ENCODE measurements around the gene DGLUCY.
"Not testable (repeated sequence)": the region's sequence is repeated elsewhere in the genome, so short reads cannot be mapped to it uniquely, and the experiment has no call there.

The DGLUCY gene

DNA sequence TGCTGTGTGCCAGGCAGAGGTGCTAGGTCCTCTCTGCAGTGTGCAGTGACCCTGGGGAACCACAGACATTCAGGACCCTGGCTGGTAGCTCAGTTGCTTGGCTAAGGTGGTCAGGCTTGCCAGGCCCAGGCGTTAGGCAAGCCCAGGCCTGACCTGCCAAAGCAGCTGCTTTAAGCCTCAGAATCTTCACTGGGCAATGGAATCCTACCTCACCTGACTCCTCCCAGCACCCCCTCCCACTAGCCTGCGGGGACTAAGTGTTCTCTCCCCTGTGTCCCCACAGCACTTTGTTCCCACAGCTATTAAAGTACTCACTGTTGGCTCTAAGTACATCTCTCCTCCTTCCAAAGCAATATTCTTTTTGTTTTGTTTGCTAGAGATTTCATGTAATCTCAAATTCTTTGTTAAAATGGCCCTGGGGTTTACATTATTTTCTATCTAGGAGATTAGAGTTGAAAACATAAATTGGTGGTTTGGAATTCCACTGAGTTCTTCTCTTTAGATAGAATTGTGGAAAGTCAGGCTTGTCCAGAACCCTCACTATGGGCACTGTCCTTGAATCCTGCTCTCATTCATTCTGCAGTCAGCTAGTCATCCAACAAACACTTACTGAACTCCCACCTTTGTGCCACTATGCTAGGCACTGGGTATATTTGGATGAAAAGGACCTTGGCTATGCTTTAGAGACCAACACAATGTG lies 44.4 kb downstream of the DGLUCY start:
- Histone ChIP-seq H3K27ac (no peak overlapping the region), H3K4me3 (no peak overlapping the region)

- Histone ChIP-seq H3K27ac (no peak overlapping the region), H3K4me3 (no peak overlapping the region)
Observed at GRCh38 chr14:91159182-91159581, 45.3 kb downstream of the DGLUCY start.

- no peak overlapping the region for H3K4me3 ChIP-seq
- no peak overlapping the region for H3K27ac ChIP-seq
Observed at GRCh38 chr14:91159906-91160305, 46.0 kb downstream of the DGLUCY start.

DNA sequence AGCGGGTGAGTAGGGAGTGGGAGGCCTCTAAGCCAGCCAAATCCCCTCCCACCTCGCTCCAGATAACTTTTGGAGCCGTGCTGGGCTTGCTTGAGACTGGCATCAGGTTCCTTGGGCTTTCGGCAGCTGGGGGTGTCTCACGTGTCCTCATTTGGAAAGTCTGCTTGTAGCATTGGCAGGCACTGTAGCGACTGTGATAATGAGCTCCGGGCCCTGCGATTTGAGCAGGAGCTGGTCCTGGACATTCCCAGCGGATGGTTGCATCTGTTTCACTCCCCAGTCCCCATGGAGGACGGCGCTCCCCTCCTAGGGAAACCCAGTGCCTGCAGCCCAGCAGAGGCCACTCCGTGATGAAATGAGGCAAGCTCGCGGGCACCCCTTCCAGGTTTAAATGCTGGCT lies 49.4 kb downstream of the DGLUCY start:
- no peak overlapping the region for H3K4me3 ChIP-seq
- no peak overlapping the region for H3K27ac ChIP-seq

DNA sequence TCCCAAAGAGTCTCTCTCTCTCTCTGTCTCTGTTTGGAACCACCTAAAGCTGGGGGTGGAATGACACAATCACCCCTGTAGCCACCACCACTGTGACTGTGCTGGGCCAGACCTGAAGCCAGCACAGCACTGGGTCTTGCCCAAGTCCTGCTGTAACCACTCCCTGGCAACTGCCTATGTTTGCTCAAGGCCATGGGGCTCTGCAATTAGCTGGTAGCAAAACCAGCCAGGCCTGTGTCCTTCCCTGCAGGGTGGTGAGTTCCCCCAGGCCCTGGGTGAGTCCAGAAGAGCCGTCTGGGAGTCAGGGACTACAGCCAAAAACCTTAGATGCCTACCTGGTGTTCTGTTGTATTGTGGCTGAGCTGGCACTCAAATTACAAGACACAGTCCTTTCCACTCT lies 50.8 kb downstream of the DGLUCY start:
- peak overlapping the region in 4 of 21 experiments; percentile 4 to 29 (median 14) for H3K27ac ChIP-seq
- no peak overlapping the region for H3K4me3 ChIP-seq

GRCh38 chr14:91167380-91167770 lies 53.5 kb downstream of the DGLUCY start:
- Histone ChIP-seq H3K4me3 (no peak overlapping the region), H3K27ac (no peak overlapping the region)

DNA sequence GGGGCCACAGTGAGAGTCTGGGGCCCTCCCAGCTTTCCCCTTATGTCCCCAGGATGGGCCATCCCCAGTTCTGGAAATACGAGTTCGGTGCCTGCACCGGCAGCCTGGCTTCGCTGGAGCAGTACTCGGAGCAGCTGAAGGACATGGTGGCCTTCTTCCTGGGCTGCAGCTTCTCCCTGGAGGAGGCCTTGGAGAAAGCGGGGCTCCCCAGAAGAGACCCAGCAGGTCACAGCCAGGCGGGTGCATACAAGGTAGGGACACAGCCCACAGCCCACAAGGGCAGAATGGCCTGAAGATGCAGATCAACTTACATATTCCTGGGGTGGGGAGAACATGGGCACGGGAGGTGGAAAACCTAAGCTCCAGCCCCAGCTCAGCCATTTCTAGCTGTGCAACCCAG lies 56.1 kb downstream of the DGLUCY start:
- peak overlapping the region in 2 of 21 experiments; percentile 13 to 20 for H3K27ac ChIP-seq
- no peak overlapping the region for H3K4me3 ChIP-seq

GRCh38 chr14:91170504-91171121 lies 56.7 kb downstream of the DGLUCY start:
- Histone ChIP-seq H3K27ac (peak overlapping the region in 3 of 21 experiments; percentile 8 to 32 (median 10)), H3K4me3 (no peak overlapping the region)

DNA sequence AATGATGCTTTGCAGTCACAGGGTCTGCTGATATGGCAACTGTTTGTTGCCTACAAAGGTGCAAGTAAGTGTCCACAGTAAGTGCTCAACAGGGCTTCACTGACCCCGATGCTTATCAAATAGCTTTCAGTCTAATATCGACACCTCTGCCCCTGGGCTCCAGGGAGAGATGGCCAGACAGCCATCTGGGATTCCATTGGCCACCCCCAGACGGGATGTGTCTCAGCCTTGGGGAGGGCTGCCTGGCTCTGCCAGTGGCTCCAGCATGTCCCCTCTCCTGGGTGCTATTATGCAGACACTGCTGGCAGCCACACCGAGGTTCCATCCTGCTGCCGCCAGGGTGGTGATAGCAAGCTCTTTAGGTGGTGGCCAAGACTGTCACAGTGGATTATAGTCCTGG lies 57.4 kb downstream of the DGLUCY start:
- no peak overlapping the region for H3K4me3 ChIP-seq
- peak overlapping the region in 2 of 21 experiments; percentile 10 to 27 for H3K27ac ChIP-seq

- Histone ChIP-seq H3K27ac (no peak overlapping the region), H3K4me3 (no peak overlapping the region)
Observed at GRCh38 chr14:91173221-91173670, 59.4 kb downstream of the DGLUCY start.

GRCh38 chr14:91173904-91174303 lies 60.0 kb downstream of the DGLUCY start:
- Histone ChIP-seq H3K27ac (no peak overlapping the region), H3K4me3 (no peak overlapping the region)

DNA sequence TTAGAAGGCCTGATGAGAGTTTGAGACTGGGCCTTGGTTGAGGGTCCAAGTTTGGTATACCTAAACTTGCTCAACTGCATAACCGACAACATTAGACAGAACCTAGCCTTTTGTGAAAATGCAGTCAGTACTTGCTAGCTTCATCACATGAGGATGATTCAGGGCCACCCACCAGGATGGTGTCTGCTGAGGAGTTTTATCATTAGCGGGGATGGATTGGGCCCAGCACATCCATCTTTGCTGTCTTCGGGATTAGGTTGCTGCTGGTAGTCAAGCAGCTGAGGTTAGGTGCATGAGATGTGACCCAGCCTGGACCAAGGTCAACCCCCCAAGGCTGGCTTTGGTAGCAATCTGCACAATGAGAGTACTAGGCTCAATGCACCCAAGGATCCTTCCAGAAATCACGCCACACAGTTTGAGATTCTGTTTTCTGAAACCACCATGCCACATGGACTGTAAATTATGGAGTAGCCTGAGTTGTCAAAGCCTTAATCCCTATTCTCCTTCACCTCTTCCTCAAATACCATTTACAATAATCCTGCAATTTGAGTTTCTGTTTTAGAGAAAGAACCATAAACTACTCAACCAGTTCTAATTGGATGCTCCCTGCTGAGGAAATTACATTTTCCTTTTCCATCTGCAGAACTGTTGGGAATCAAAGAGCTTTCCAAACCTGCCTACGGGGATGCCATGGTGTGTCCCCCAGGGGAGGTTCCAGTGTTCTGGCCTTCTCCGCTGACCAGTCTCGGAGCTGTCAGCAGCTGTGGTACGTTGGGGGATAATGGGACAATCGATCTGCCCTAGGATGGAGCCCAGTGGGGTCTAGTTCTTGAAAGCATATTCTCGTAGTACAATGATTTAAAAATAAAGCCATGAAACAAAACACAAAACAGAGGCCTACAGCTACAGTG lies 61.7 kb downstream of the DGLUCY start:
- Histone ChIP-seq H3K4me3 (no peak overlapping the region), H3K27ac (no peak overlapping the region)

DNA sequence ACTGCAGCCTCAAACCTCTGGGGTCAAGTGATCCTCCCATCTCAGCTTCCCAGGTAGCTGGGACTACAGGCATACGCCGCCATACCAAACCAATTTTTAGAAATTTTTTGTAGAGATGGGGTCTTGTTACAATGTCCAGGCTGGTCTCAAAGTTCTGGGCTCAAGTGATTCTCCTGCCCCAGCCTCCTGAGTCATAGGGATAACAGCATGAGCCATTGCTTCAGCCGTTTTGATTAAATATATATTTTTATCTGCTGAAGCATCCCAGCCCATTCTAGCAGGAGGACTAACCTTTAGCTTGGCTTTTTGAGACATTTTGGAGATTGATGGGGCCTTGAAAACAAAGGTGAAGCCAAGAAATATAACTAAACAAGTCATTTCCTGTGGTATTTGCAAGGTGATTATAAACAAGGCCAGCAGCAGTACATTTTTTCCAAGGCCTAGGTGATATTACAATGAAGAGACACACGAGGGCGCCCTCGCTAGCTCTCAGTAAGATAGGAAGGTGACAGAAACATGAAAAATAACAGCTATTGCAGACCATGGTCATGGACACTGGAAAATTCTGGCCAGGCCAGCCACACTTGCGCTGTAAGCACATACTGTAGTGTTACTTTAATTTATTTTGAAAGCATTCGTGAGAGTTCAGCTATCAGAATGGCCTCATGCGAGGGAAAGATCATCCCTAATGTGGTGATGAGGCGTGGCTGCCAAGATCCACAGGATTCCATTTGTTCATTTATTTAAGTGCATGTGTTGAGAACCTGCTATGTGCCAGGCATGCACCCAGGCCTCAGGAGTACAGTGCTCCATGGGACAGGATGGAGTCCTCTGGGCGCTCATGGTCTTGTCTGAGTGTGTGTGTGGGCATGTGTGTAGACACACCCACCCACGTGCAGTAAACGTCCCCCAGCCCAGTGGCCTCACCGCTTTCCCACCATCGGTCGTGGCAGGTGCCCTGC lies 63.5 kb downstream of the DGLUCY start:
- peak overlapping the region in 9 of 21 experiments; percentile 16 to 80 (median 57) for H3K27ac ChIP-seq
- H3K4me3 ChIP-seq = no peak overlapping the region

DNA sequence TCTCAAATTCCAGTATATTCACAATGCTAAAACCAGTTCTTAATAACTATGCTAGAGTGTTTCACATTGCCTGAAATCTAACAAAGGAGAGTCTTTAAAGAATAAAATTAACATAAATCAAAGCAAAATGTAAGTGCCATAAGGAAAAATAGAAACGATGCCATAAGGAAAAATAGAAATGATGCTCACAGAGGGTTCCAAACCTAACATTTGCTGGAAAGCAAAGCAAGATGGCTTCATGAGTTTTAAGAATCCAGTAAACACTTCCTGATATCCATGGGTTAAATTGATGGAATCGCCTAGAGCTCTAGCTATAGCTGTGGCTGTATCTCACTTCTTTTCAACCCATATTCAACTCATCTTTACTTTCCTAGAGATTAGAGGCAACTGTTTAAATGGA lies 66.7 kb downstream of the DGLUCY start:
- no peak overlapping the region for H3K27ac ChIP-seq
- no peak overlapping the region for H3K4me3 ChIP-seq

DNA sequence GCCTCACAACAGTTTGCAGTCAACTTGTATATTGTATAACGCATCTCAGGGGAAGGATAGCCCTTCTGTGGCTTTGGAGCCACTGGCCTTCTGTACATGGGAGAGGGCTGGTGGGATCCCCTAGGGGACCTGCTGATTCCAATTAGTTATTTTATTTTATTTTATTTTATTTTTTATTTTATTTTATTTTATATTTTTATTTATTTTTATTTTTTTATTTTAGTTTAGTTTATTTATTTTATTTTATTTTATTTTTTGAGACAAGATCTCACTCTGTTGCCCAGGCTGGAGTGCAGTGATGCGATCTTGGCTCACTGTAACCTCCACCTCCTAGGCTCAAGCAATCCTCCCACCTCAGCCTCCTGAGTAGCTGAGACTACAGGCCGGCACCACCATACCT lies 68.9 kb downstream of the DGLUCY start:
- H3K27ac ChIP-seq, H3K4me3 ChIP-seq: not testable (repeated sequence)

DNA sequence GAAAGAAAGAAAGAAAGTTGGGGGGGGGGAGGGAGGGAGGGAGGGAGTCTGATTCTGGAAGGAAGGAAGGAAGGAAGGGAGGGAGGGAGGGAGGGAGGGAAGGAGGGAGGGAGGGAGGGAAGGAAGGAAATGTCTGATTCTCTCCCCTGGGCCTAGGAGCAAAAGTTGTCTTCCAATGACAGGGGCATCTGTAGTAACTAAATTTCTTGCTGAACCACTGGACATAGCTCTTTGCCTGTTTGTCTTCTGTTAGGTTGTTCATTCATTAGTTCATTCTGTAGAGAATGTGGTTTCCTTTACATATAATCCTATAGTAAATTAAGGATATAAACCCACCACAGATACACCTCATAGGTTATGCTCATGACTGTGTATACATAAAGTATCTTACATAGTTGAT lies 70.7 kb downstream of the DGLUCY start:
- H3K4me3 ChIP-seq = no peak overlapping the region

GRCh38 chr14:91185721-91186120 lies 71.8 kb downstream of the DGLUCY start:
- Histone ChIP-seq H3K4me3 (no peak overlapping the region), H3K27ac (no peak overlapping the region)

More for the DNA sequence above, 70.7 kb downstream of the DGLUCY start:
- no peak overlapping the region for H3K27ac ChIP-seq

DNA sequence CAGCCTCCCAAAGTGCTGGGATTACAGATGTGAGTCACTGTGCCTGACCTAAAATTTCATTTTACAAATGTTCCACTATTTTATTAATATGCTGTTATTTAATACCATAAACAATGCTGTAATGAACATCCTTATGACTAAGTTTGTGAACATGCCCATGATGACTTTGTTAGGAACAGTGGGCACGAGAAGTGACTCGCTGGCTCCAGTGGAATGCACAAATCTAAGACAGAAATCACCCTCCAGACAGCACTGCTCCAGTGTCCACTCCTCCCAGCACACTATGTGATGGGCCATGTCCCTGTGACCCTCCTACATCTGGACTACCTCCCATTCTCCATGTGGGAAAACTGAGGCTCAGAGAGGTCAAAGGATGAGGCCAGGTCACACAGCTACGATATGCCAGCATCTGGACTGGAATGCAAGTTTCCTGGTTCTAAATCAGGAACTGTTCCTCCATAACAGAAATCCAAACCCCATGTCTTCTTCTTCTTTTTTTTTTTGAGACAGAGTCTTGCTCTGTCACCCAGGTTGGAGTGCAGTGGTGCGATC lies 72.7 kb downstream of the DGLUCY start:
- no peak overlapping the region for H3K27ac ChIP-seq
- H3K4me3 ChIP-seq = no peak overlapping the region

DNA sequence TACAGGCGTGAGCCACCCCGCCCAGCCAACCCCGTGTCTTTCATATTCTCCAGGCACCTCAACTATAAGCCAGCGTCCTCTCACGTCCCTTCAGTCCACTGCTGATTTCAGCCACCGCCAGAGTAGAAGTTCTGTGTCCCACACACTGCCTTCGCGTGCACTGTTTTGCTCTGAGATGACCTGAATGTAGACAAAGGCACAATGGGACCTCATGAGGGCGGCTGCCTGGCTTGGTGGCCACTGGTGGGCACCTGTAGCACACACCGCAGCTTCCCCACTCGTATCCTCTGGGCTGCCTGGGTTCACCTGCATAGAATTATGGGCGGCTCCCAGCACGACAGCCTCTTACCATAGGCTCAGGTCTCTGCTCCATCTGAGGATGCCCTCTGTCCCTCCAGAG lies 73.4 kb downstream of the DGLUCY start:
- Histone ChIP-seq H3K4me3 (no peak overlapping the region), H3K27ac (no peak overlapping the region)
